ENCODE data around the gene STX5.

STX5 gene

DNA sequence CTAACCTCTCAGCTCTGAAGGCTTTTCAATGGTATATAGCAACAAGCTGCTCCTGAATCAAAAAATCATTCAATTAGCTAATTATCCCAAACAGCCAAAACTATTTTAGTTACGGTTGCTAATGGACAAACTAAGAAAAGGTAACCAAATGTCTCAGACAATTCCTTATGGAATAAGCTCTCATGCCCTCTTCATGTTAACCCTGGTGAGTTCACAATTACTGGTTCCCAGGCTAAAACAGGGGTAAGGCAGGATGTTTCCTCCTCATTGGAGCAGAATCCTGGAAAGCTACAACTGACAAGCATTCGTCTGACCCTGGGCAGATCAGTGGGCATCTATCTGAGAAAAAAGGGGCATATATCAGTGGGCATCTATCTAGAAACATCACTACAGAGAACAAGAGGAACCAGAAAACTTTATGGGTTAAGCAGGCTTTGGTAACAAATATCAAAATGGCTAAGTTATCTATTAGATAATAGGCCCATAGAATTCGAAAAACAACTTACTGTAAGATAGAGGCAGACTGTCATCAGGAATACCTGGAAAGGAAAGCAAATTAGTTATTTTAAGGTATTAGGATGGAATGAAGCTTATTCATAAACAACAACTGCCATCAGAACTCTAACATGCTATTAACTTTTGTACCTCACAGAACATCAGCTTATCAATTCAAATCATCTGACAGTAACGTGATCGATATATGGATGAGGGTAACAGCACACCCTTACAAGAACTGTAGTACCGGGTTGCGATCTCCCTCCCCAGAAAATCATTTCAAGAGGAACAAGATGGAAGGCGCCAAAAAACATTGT, 22.4 kb upstream of the STX5 start:
- H3K4me3 ChIP-seq (replicated peaks; ENCODE audit: insufficient read depth, low read length): peak overlapping the region; percentile 55
- DNase-seq (ENCODE audit: low read depth in 1 of 2, low spot score in 1 of 2): peak in 1 of 2 experiments; percentile 55
- H3K27me3 ChIP-seq (ENCODE audit: insufficient read depth, poor library complexity, severe bottlenecking): no peaks in the 10 kb centered on the region
- TF ChIP-seq, protein P1, sequence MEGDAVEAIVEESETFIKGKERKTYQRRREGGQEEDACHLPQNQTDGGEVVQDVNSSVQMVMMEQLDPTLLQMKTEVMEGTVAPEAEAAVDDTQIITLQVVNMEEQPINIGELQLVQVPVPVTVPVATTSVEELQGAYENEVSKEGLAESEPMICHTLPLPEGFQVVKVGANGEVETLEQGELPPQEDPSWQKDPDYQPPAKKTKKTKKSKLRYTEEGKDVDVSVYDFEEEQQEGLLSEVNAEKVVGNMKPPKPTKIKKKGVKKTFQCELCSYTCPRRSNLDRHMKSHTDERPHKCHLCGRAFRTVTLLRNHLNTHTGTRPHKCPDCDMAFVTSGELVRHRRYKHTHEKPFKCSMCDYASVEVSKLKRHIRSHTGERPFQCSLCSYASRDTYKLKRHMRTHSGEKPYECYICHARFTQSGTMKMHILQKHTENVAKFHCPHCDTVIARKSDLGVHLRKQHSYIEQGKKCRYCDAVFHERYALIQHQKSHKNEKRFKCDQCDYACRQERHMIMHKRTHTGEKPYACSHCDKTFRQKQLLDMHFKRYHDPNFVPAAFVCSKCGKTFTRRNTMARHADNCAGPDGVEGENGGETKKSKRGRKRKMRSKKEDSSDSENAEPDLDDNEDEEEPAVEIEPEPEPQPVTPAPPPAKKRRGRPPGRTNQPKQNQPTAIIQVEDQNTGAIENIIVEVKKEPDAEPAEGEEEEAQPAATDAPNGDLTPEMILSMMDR (IDR thresholded peaks at IDR 0.05; ENCODE audit: insufficient read depth, low read length): no peak
- TF ChIP-seq POLR2AphosphoS5 (IDR thresholded peaks at IDR 0.05; ENCODE audit: low read depth) (no peak), GABPA (IDR thresholded peaks at IDR 0.05; ENCODE audit: low read depth) (no peak), SPI1 (IDR thresholded peaks at IDR 0.05; ENCODE audit: borderline replicate concordance, low read depth) (no peak)
- TF ChIP-seq, protein P2, sequence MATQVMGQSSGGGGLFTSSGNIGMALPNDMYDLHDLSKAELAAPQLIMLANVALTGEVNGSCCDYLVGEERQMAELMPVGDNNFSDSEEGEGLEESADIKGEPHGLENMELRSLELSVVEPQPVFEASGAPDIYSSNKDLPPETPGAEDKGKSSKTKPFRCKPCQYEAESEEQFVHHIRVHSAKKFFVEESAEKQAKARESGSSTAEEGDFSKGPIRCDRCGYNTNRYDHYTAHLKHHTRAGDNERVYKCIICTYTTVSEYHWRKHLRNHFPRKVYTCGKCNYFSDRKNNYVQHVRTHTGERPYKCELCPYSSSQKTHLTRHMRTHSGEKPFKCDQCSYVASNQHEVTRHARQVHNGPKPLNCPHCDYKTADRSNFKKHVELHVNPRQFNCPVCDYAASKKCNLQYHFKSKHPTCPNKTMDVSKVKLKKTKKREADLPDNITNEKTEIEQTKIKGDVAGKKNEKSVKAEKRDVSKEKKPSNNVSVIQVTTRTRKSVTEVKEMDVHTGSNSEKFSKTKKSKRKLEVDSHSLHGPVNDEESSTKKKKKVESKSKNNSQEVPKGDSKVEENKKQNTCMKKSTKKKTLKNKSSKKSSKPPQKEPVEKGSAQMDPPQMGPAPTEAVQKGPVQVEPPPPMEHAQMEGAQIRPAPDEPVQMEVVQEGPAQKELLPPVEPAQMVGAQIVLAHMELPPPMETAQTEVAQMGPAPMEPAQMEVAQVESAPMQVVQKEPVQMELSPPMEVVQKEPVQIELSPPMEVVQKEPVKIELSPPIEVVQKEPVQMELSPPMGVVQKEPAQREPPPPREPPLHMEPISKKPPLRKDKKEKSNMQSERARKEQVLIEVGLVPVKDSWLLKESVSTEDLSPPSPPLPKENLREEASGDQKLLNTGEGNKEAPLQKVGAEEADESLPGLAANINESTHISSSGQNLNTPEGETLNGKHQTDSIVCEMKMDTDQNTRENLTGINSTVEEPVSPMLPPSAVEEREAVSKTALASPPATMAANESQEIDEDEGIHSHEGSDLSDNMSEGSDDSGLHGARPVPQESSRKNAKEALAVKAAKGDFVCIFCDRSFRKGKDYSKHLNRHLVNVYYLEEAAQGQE (IDR thresholded peaks at IDR 0.05; ENCODE audit: insufficient replicate concordance, low read depth): no peak
- peak overlapping the region; percentile 94 for H3K27ac ChIP-seq (replicated peaks)

DNA sequence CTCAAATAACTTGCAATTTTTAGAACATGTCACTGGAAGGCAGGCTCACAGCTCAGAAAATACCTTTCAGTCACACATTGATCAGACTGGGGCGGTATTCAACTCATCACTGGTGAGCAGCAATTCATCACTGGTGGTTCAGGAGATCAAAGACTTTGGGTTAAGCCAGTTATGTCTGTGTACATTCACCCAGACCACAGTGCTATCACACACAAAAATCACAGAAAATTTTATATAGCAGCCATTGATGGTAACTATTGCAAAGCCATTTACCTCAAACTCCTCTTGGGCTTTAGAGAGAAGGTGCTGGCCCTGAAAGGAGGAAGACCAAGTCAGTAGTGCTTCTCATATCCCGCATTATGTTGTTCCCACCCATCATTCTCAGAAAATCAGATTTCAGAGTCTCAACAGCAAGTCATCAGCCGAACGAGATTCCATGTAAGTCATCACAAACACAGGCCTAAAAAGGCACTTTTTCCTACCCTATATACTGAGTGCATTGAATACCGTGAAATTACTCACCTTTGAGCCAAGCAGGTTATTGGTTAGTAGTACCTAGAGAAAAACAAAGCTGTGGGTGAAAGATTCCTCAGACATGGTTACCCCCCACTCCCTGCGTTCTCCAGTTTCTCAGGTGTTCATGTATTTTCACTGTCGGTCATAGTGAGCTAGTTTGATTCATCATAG, 21.6 kb upstream of the STX5 start:
- no peak for TF ChIP-seq GABPA (IDR thresholded peaks at IDR 0.05; ENCODE audit: low read depth)
- TF ChIP-seq POLR2AphosphoS5 (IDR thresholded peaks at IDR 0.05; ENCODE audit: low read depth): peak; percentile 58
- TF ChIP-seq SPI1 (IDR thresholded peaks at IDR 0.05; ENCODE audit: borderline replicate concordance, low read depth): no peak
- Histone ChIP-seq H3K4me3 (replicated peaks; ENCODE audit: insufficient read depth, low read length) (peak overlapping the region; percentile 55), H3K27me3 (ENCODE audit: insufficient read depth, poor library complexity, severe bottlenecking) (no peaks in the 10 kb centered on the region), H3K27ac (replicated peaks) (peak overlapping the region; percentile 94)
- peak in 1 of 2 experiments; percentile 47 for DNase-seq (ENCODE audit: low read depth in 1 of 2, low spot score in 1 of 2)

DNA sequence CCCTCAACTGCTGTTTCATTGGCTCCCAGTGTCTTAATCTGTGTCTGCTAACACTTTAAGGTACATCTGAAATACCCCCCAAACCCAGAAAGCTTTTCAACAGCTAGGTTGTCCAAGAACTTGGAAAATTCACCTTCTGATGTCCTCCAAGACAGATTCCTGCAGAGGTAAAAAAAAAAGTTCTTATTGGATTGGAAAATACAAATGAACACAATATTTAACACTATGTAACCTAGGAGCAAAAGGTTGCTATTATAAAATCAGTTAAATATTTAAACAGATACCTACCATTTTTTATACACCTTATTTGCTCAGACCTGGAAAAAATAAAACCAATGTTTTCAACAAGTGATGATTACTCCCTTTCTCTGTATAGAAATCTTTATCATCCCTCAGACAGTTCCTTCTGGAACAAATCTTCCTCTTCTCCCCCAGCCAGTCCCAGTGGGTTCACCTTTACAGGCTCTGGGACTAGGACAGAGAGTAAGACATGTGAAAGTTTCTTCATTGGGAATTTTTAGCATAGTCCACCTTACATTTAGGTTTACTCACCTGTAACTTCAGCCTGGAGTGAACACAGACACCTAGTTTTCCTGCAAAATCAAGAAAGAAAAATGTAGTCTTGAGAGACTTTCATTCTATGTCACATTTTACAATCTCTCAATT, 20.8 kb upstream of the STX5 start:
- Histone ChIP-seq H3K4me3 (replicated peaks; ENCODE audit: insufficient read depth, low read length) (peak overlapping the region; percentile 55; the same call in 1 of the 2 replicates), H3K27me3 (ENCODE audit: insufficient read depth, poor library complexity, severe bottlenecking) (no peaks in the 10 kb centered on the region), H3K27ac (replicated peaks) (peak overlapping the region; percentile 94)
- TF ChIP-seq POLR2AphosphoS5 (IDR thresholded peaks at IDR 0.05; ENCODE audit: low read depth) (no peak), GABPA (IDR thresholded peaks at IDR 0.05; ENCODE audit: low read depth) (no peak), SPI1 (IDR thresholded peaks at IDR 0.05; ENCODE audit: borderline replicate concordance, low read depth) (no peak)
- TF ChIP-seq, protein P2 (IDR thresholded peaks at IDR 0.05; ENCODE audit: insufficient replicate concordance, low read depth): no peak
- DNase-seq (ENCODE audit: low read depth in 1 of 2, low spot score in 1 of 2): peak in 1 of 2 experiments; percentile 63

DNA sequence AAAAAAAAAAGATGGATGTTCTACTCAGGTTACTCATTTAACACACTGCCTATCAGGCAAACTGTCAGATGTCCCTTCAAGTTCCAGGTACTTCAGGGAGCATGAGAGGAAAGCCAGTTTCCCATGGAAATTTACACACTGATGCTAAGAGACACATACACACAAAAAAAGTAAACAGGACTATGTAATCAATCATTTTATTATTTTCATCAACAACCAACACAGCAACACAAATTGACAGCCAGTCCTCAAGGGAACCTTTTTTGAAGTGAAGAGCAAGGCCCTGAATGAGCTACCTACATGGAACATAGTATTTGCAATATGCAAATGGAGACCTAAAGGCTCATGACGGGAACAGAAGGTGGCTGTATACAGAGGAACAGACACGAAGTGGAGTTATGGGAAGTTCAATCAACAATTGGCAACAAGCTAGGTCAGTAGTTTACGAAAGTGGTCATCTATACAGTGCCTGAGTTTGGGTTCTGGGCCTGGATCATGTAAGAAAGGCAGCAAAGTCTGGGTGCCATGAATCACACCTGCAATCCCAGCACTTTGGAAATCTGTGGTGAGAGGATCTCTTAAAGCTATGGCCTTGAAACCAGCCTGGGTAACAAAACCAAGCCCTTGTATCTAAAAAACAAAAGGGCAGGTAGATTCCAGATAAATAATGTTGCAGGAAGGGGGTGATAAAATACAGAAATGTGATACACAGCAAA, 20.1 kb upstream of the STX5 start:
- Histone ChIP-seq H3K4me3 (replicated peaks; ENCODE audit: insufficient read depth, low read length) (no peak overlapping the region), H3K27me3 (ENCODE audit: insufficient read depth, poor library complexity, severe bottlenecking) (no peaks in the 10 kb centered on the region), H3K27ac (replicated peaks) (peak overlapping the region; percentile 21; the same call in 1 of the 2 replicates)
- peak in 1 of 2 experiments; percentile 70 for DNase-seq (ENCODE audit: low read depth in 1 of 2, low spot score in 1 of 2)
- TF ChIP-seq, protein P1 (IDR thresholded peaks at IDR 0.05; ENCODE audit: insufficient read depth, low read length): no peak
- peak; percentile 47; the same call in 1 of the 2 replicates for TF ChIP-seq POLR2AphosphoS5 (IDR thresholded peaks at IDR 0.05; ENCODE audit: low read depth)

Data from HL-60 (cell line).